ENCODE data around the gene UBE2L6. TPM values are rescaled to one million over a fixed set of nuclear protein-coding genes. Genes with fewer than 3 reads are reported as not detected.
A peak's percentile ranks its signal among the peaks of the same experiment; 100 is the strongest.

The UBE2L6 gene
- total RNA-seq, 1 experiment from 2014 or later: 52.5 TPM

- DNase-seq (ENCODE audit: low spot score): no peak
Observed at GRCh38 chr11:57530215-57530595, 37.3 kb downstream of the UBE2L6 start.

GRCh38 chr11:57529012-57529411 lies 38.5 kb downstream of the UBE2L6 start:
- no peak for DNase-seq (ENCODE audit: low spot score)

- peak; percentile 49 for DNase-seq (ENCODE audit: low spot score)
Observed at GRCh38 chr11:57527056-57527631, 40.3 kb downstream of the UBE2L6 start.

GRCh38 chr11:57523419-57523818 lies 44.1 kb downstream of the UBE2L6 start:
- DNase-seq (ENCODE audit: low spot score): no peak

- DNase-seq (ENCODE audit: low spot score): no peak
Observed at GRCh38 chr11:57521116-57521515, 46.4 kb downstream of the UBE2L6 start.

GRCh38 chr11:57516061-57516443 lies 51.4 kb downstream of the UBE2L6 start:
- DNase-seq (ENCODE audit: low spot score): no peak

GRCh38 chr11:57515332-57516060 lies 52.0 kb downstream of the UBE2L6 start, which contains the start of gene SLC43A1:
SLC43A1 (minus strand) TSS chr11:57515702; CDS start chr11:57514111, 1,591 bp downstream.
- DNase-seq (ENCODE audit: low spot score): peak; percentile 34

- DNase-seq (ENCODE audit: low spot score): peak; percentile 10
Observed at GRCh38 chr11:57514538-57515331, 52.7 kb downstream of the UBE2L6 start.

GRCh38 chr11:57513911-57514537 lies 53.4 kb downstream of the UBE2L6 start:
- DNase-seq (ENCODE audit: low spot score): no peak

- no peak for DNase-seq (ENCODE audit: low spot score)
Observed at GRCh38 chr11:57513452-57513795, 54.0 kb downstream of the UBE2L6 start.

- no peak for DNase-seq (ENCODE audit: low spot score)
Observed at GRCh38 chr11:57512646-57513451, 54.6 kb downstream of the UBE2L6 start.

- DNase-seq (ENCODE audit: low spot score): no peak
Observed at GRCh38 chr11:57511741-57512430, 55.6 kb downstream of the UBE2L6 start.

- DNase-seq (ENCODE audit: low spot score): no peak
Observed at GRCh38 chr11:57508341-57509170, 58.9 kb downstream of the UBE2L6 start.

GRCh38 chr11:57506522-57506921 lies 61.0 kb downstream of the UBE2L6 start:
- DNase-seq (ENCODE audit: low spot score): no peak

GRCh38 chr11:57504511-57504910 lies 63.0 kb downstream of the UBE2L6 start:
- no peak for DNase-seq (ENCODE audit: low spot score)

- DNase-seq (ENCODE audit: low spot score): no peak
Observed at GRCh38 chr11:57502870-57503269, 64.6 kb downstream of the UBE2L6 start.

GRCh38 chr11:57502376-57502775 lies 65.1 kb downstream of the UBE2L6 start:
- DNase-seq (ENCODE audit: low spot score): no peak

GRCh38 chr11:57501953-57502352 lies 65.5 kb downstream of the UBE2L6 start:
- peak; percentile 13 for DNase-seq (ENCODE audit: low spot score)
